Activated CD4-positive, CD25-positive, alpha-beta regulatory T cell treated with anti-CD3 and anti-CD28 coated beads, Interleukin-2, amount 50 U/mL, for 72 hours (primary cell): Measurements from ENCODE around the gene ALOX12.

Experiments used
- DNase-seq: peaks from one replicate; pipeline ENCODE4 v3.0.0; 2021

Gene ALOX12

GRCh38 chr17:7023576-7024401, 27.9 kb downstream of the ALOX12 start:
- DNase-seq, result peak; percentile 94

- no peak for DNase-seq
Measured at GRCh38 chr17:7024402-7024785, 28.5 kb downstream of the ALOX12 start.

GRCh38 chr17:7025245-7025644, 29.4 kb downstream of the ALOX12 start:
- DNase-seq, result no peak

GRCh38 chr17:7026471-7027115, 30.7 kb downstream of the ALOX12 start:
- DNase-seq, result no peak

- no peak for DNase-seq
Measured at GRCh38 chr17:7027335-7027734, 31.5 kb downstream of the ALOX12 start.

- DNase-seq, result no peak
Measured at GRCh38 chr17:7029096-7029495, 33.2 kb downstream of the ALOX12 start.

GRCh38 chr17:7029659-7030058, 33.8 kb downstream of the ALOX12 start:
- peak; percentile 47 for DNase-seq

GRCh38 chr17:7034955-7035590, 39.2 kb downstream of the ALOX12 start:
- DNase-seq, result no peak

- peak; percentile 96 for DNase-seq
Measured at GRCh38 chr17:7035591-7036368, 39.9 kb downstream of the ALOX12 start, which contains the start of gene SLC16A13. Gene SLC16A13 (plus strand): TSS chr17:7036015. CDS start chr17:7036383, 368 bp downstream.

GRCh38 chr17:7038025-7038862, 42.4 kb downstream of the ALOX12 start:
- DNase-seq, result no peak

- DNase-seq, result no peak
Measured at GRCh38 chr17:7039832-7040231, 44.0 kb downstream of the ALOX12 start.

GRCh38 chr17:7041607-7042500, 46.0 kb downstream of the ALOX12 start:
- no peak for DNase-seq

- DNase-seq, result peak; percentile 55
Measured at GRCh38 chr17:7042501-7043181, 46.8 kb downstream of the ALOX12 start.

GRCh38 chr17:7043182-7043496, 47.3 kb downstream of the ALOX12 start:
- no peak for DNase-seq

GRCh38 chr17:7043497-7044198, 47.8 kb downstream of the ALOX12 start, which contains the start of gene SLC16A11:
Gene SLC16A11 (minus strand): TSS chr17:7044092. CDS start chr17:7043513, 579 bp downstream.
- peak; percentile 42 for DNase-seq

GRCh38 chr17:7045492-7046126, 49.8 kb downstream of the ALOX12 start:
- no peak for DNase-seq

GRCh38 chr17:7046127-7046724, 50.4 kb downstream of the ALOX12 start:
- DNase-seq, result peak; percentile 46

GRCh38 chr17:7046725-7047397, 51.0 kb downstream of the ALOX12 start:
- peak; percentile 64 for DNase-seq
